Neural cell (in vitro differentiated cells): Measurements from ENCODE around the gene RTN4.

ENCODE experiments used
- CTCF ChIP-seq: fragments of 450-650 bp; IDR thresholded peaks from 2 replicates; pipeline ENCODE4 v1.5.1; 2014; ENCODE audit warnings: antibody characterized with exemption, mild to moderate bottlenecking, moderate library complexity; ENCODE audit not compliant: poor library complexity, severe bottlenecking
- EZH2 ChIP-seq: fragments of 200-600, 300-800 bp; shearing (Covaris generic), sonication (generic); IDR thresholded peaks from 2 replicates; pipeline ENCODE4 v1.6.1; 2014; ENCODE audit warnings: antibody characterized with exemption, low read length, borderline replicate concordance, mild to moderate bottlenecking; ENCODE audit not compliant: insufficient read depth, poor library complexity, severe bottlenecking
- RAD21 ChIP-seq: fragments of 450-650 bp; conservative IDR thresholded peaks from 2 replicates; pipeline ENCODE4 v1.6.1; 2014; ENCODE audit warnings: antibody characterized with exemption, mild to moderate bottlenecking, moderate library complexity
- TAF1 ChIP-seq: IDR thresholded peaks from 2 replicates; pipeline ENCODE4 v1.6.1; 2012; ENCODE audit warnings: low read depth

GRCh38 chr2:55073000-55073983, 23.0 kb upstream of the RTN4 start:
- no peak for TF ChIP-seq EZH2
- no peak for TF ChIP-seq RAD21
- no peak for TF ChIP-seq CTCF
- no peak for TF ChIP-seq TAF1
